ENCODE results near the gene TOP2A.

- TF ChIP-seq EZH2 (IDR thresholded peaks at IDR 0.05; ENCODE audit: borderline replicate concordance, low read length) (no peak), CTCF (conservative IDR thresholded peaks at IDR 0.05 in 1 of 2, IDR thresholded peaks at IDR 0.05 in 1 of 2; ENCODE audit: extremely low read depth in 1 of 2, insufficient read depth in 1 of 2, low read depth in 1 of 2, low read length in 2 of 2) (no peak)
Observed at GRCh38 chr17:40425741-40426140, 8.0 kb upstream of the TOP2A start.
